Naive B cell (primary cell): ENCODE measurements around the gene NPB. TPM values are rescaled to one million over a fixed set of nuclear protein-coding genes. Genes with fewer than 3 reads are reported as not detected.
A peak's percentile ranks its signal among the peaks of the same experiment; 100 is the strongest.

ENCODE experiments used
- ATAC-seq, 2 donors: fragments of 150-1000 bp; cut with Tn5 transposase; 2 replicates each; pipeline ENCODE4 v1.10.0; 2021; ENCODE audit warnings: low read depth in 2 of 2, mild to moderate bottlenecking in 2 of 2, moderate library complexity in 2 of 2
- DNase-seq: peaks from one replicate; pipeline ENCODE4 v3.0.0; 2022
- H3K27ac Mint-ChIP-seq, 6 donors: one replicate each; pipeline ENCODE4 v1.8.0; 2020 to 2022; ENCODE audit warnings: mild to moderate bottlenecking in 6 of 6, mixed read lengths in 6 of 6, moderate library complexity in 5 of 6, inconsistent platforms in 2 of 6
- H3K27me3 Mint-ChIP-seq, 3 donors: one replicate each; pipeline ENCODE4 v1.8.0; 2021 to 2022; ENCODE audit warnings: mixed read lengths in 3 of 3, mild to moderate bottlenecking in 1 of 3
- H3K36me3 Mint-ChIP-seq, 2 donors: one replicate each; pipeline ENCODE4 v1.8.0; 2020 to 2022; ENCODE audit warnings: mixed read lengths in 2 of 2, inconsistent platforms in 1 of 2, mild to moderate bottlenecking in 1 of 2
- H3K4me1 Mint-ChIP-seq, 3 donors: one replicate each; pipeline ENCODE4 v1.8.0; 2020 to 2022; ENCODE audit warnings: mixed read lengths in 3 of 3, inconsistent platforms in 1 of 3, mild to moderate bottlenecking in 1 of 3, moderate library complexity in 1 of 3
- H3K4me3 Mint-ChIP-seq, 8 donors: one replicate each; pipeline ENCODE4 v1.8.0; 2020 to 2022; ENCODE audit warnings: mild to moderate bottlenecking in 8 of 8, mixed read lengths in 8 of 8, moderate library complexity in 8 of 8, inconsistent platforms in 2 of 8
- H3K9me3 Mint-ChIP-seq, 7 donors: one replicate each; pipeline ENCODE4 v1.8.0; 2020 to 2022; ENCODE audit warnings: mixed read lengths in 7 of 7, mild to moderate bottlenecking in 5 of 7, inconsistent platforms in 2 of 7, moderate library complexity in 1 of 7
- polyA plus RNA-seq, 6 donors: library from polyadenylated mRNA; unstranded; fragments of 300-500 nt; fragmentation: Illumina TruSeq; gene quantifications; one replicate each; pipeline ENCODE4 v1.2.3, GENCODE V29; 2021; ENCODE audit warnings: low read depth in 6 of 6

The NPB gene
- polyA plus RNA-seq, 6 donors from 2014 or later: 0.24 TPM; not detected in 5

GRCh38 chr17:81942167-81942553 lies 40.1 kb downstream of the NPB start:
- ATAC-seq (no peak), DNase-seq (no peak)
- H3K9me3 Mint-ChIP-seq: no peaks in the 10 kb centered on the region
- peaks cover 0 to 10% (median 4%) of the 10 kb centered on the region in 3 donors for H3K27me3 Mint-ChIP-seq
- no peak overlapping the region for H3K27ac Mint-ChIP-seq
- H3K4me1 Mint-ChIP-seq: peaks cover 5 to 10% (median 7%) of the 10 kb centered on the region in 3 donors
- no peak overlapping the region for H3K4me3 Mint-ChIP-seq
- no peaks in the 10 kb centered on the region for H3K36me3 Mint-ChIP-seq

- no peak for DNase-seq
- H3K4me3 Mint-ChIP-seq: no peak overlapping the region
Measured at GRCh38 chr17:81944858-81945257, 42.8 kb downstream of the NPB start.

GRCh38 chr17:81947189-81947588 lies 45.2 kb downstream of the NPB start, which contains the start of gene MYADML2:
Gene MYADML2, minus strand, starts transcription at chr17:81947233. Its CDS starts 5,492 bp downstream, at chr17:81941741.
- H3K27me3 Mint-ChIP-seq: peaks cover 0 to 11% (median 7%) of the 10 kb centered on the region in 3 donors
- H3K9me3 Mint-ChIP-seq: peaks cover 0 to 2% (median 0%) of the 10 kb centered on the region in 7 donors
- no peak for DNase-seq
- no peak within 1 kb of the TSS for H3K4me3 Mint-ChIP-seq
- no peak for ATAC-seq
- no peak within 1 kb of the TSS for H3K27ac Mint-ChIP-seq
- H3K4me1 Mint-ChIP-seq: no peaks in the 10 kb centered on the region
- H3K36me3 Mint-ChIP-seq: no peaks in the 10 kb centered on the region

More at GRCh38 chr17:81944858-81945257, 42.8 kb downstream of the NPB start:
- Mint-ChIP-seq H3K4me1 (no peaks in the 10 kb centered on the region), H3K9me3 (no peaks in the 10 kb centered on the region), H3K36me3 (no peaks in the 10 kb centered on the region), H3K27ac (no peak overlapping the region), H3K27me3 (peaks cover 0 to 17% (median 7%) of the 10 kb centered on the region in 3 donors)
- no peak for ATAC-seq

- H3K4me3 Mint-ChIP-seq: no peak overlapping the region
- H3K27me3 Mint-ChIP-seq: peaks cover 0 to 11% (median 7%) of the 10 kb centered on the region in 3 donors
- DNase-seq: no peak
- no peak for ATAC-seq
- peaks cover 0 to 2% (median 0%) of the 10 kb centered on the region in 7 donors for H3K9me3 Mint-ChIP-seq
- H3K4me1 Mint-ChIP-seq: no peaks in the 10 kb centered on the region
- no peaks in the 10 kb centered on the region for H3K36me3 Mint-ChIP-seq
- peak overlapping the region in 1 of 6 donors; percentile 87 for H3K27ac Mint-ChIP-seq
Measured at GRCh38 chr17:81948635-81949378, 46.8 kb downstream of the NPB start.

- H3K9me3 Mint-ChIP-seq: peaks cover 0 to 2% (median 0%) of the 10 kb centered on the region in 7 donors
- H3K4me1 Mint-ChIP-seq: no peaks in the 10 kb centered on the region
- peaks cover 0 to 17% (median 7%) of the 10 kb centered on the region in 3 donors for H3K27me3 Mint-ChIP-seq
- H3K36me3 Mint-ChIP-seq: no peaks in the 10 kb centered on the region
- ATAC-seq: no peak
- no peak overlapping the region for H3K27ac Mint-ChIP-seq
- no peak for DNase-seq
- no peak overlapping the region for H3K4me3 Mint-ChIP-seq
Measured at GRCh38 chr17:81950501-81950900, 48.5 kb downstream of the NPB start.

GRCh38 chr17:81951785-81952684 lies 50.0 kb downstream of the NPB start:
- peak overlapping the region in 1 of 8 donors; percentile 59 for H3K4me3 Mint-ChIP-seq

More at GRCh38 chr17:81951785-81952684, 50.0 kb downstream of the NPB start:
- Mint-ChIP-seq H3K27ac (peak overlapping the region in 1 of 6 donors; percentile 47), H3K4me1 (no peaks in the 10 kb centered on the region), H3K27me3 (peaks cover 0 to 21% (median 5%) of the 10 kb centered on the region in 3 donors), H3K9me3 (peaks cover 0 to 2% (median 0%) of the 10 kb centered on the region in 7 donors), H3K36me3 (no peaks in the 10 kb centered on the region)
- no peak for DNase-seq
- no peak for ATAC-seq

Other genes with a start within 250 kb of the NPB start
- gene PDE6G, start 245.7 kb upstream of the NPB start, polyA plus RNA-seq: 10 to 100 TPM in 1 of 6 donors, 1 to 10 TPM in 5; 2.1 to 16.1 (median 5.1) TPM
- gene OXLD1, start 235.6 kb upstream of the NPB start, polyA plus RNA-seq: 10 to 100 TPM; 63.9 to 77.5 (median 69.6) TPM
- gene CCDC137, start 235.5 kb upstream of the NPB start, polyA plus RNA-seq: 10 to 100 TPM in 4 of 6 donors, 1 to 10 TPM in 2; 3.2 to 29.4 (median 12.3) TPM
- gene ARL16, start 218.4 kb upstream of the NPB start, polyA plus RNA-seq: 100 to 1,000 TPM in 1 of 6 donors, 10 to 100 TPM in 5; 32.8 to 101 (median 37.6) TPM
- gene HGS, start 218.2 kb upstream of the NPB start, polyA plus RNA-seq: 10 to 100 TPM; 11.3 to 47.6 (median 21.7) TPM
- 10 to 100 TPM; 33.7 to 51.6 (median 42.3) TPM for gene MRPL12, start 198.9 kb upstream of the NPB start, polyA plus RNA-seq
- gene SLC25A10, start 190.0 kb upstream of the NPB start, polyA plus RNA-seq: 1 to 10 TPM in 4 of 6 donors, under 1 TPM in 1, not detected in 1; 0.92 to 5.0 (median 2.3) TPM
- gene GCGR, start 98.1 kb upstream of the NPB start, polyA plus RNA-seq: not detected
- gene MCRIP1, start 68.9 kb upstream of the NPB start, polyA plus RNA-seq: 100 to 1,000 TPM in 1 of 6 donors, 10 to 100 TPM in 5; 66.2 to 114 (median 77.4) TPM
- gene PPP1R27, start 67.2 kb upstream of the NPB start, polyA plus RNA-seq: under 1 TPM in 2 of 6 donors, not detected in 4; 0.18 to 0.64 TPM
- gene P4HB, start 41.7 kb upstream of the NPB start, polyA plus RNA-seq: 100 to 1,000 TPM; 139 to 192 (median 158) TPM
- 100 to 1,000 TPM in 1 of 6 donors, 10 to 100 TPM in 5; 42.9 to 116 (median 78.3) TPM for gene ARHGDIA, start 30.9 kb upstream of the NPB start, polyA plus RNA-seq
- gene ALYREF, start 10.7 kb upstream of the NPB start, polyA plus RNA-seq: 10 to 100 TPM; 25.5 to 53.9 (median 41.7) TPM
- gene ANAPC11, start 10.5 kb upstream of the NPB start, polyA plus RNA-seq: 100 to 1,000 TPM; 208 to 260 (median 218) TPM
- 10 to 100 TPM; 19.0 to 28.4 (median 21.2) TPM for gene PCYT2, start 9.2 kb downstream of the NPB start, polyA plus RNA-seq
- 10 to 100 TPM; 23.6 to 41.3 (median 30.6) TPM for gene SIRT7, start 15.9 kb downstream of the NPB start, polyA plus RNA-seq
- 1 to 10 TPM; 3.4 to 6.7 (median 4.7) TPM for gene MAFG, start 25.5 kb downstream of the NPB start, polyA plus RNA-seq
- 1 to 10 TPM; 1.6 to 4.5 (median 2.2) TPM for gene PYCR1, start 35.1 kb downstream of the NPB start, polyA plus RNA-seq
- not detected for gene MYADML2, start 45.0 kb downstream of the NPB start, polyA plus RNA-seq
- not detected for gene NOTUM, start 58.9 kb downstream of the NPB start, polyA plus RNA-seq
- 10 to 100 TPM; 20.2 to 31.0 (median 25.0) TPM for gene ASPSCR1, start 75.4 kb downstream of the NPB start, polyA plus RNA-seq
- gene CENPX, start 120.6 kb downstream of the NPB start, polyA plus RNA-seq: 10 to 100 TPM; 52.6 to 77.6 (median 58.3) TPM
- 1 to 10 TPM; 1.3 to 4.6 (median 2.6) TPM for gene LRRC45, start 121.1 kb downstream of the NPB start, polyA plus RNA-seq
- gene RAC3, start 129.4 kb downstream of the NPB start, polyA plus RNA-seq: not detected
- gene DCXR, start 135.5 kb downstream of the NPB start, polyA plus RNA-seq: 100 to 1,000 TPM in 2 of 6 donors, 10 to 100 TPM in 4; 74.0 to 199 (median 98.1) TPM
- 1 to 10 TPM; 2.6 to 7.6 (median 4.8) TPM for gene RFNG, start 149.6 kb downstream of the NPB start, polyA plus RNA-seq
- 100 to 1,000 TPM; 103 to 138 (median 109) TPM for gene GPS1, start 149.7 kb downstream of the NPB start, polyA plus RNA-seq
- gene DUS1L, start 163.6 kb downstream of the NPB start, polyA plus RNA-seq: 10 to 100 TPM; 52.4 to 86.5 (median 68.2) TPM
- gene FASN, start 196.0 kb downstream of the NPB start, polyA plus RNA-seq: under 1 TPM in 5 of 6 donors, not detected in 1; 0.05 to 0.75 (median 0.50) TPM